Activated CD4-positive, alpha-beta T cell treated with anti-CD3 and anti-CD28 coated beads, Interleukin-2, amount 50 U/mL, for 4 hours (primary cell): ENCODE results near the gene GIPR.
"Not testable (repeated sequence)": the region's sequence is repeated elsewhere in the genome, so short reads cannot be mapped to it uniquely, and the experiment has no call there.

Source experiments
- DNase-seq, 2 experiments: peaks; one replicate each; pipeline ENCODE4 v3.0.0-alpha.2; 2020

Gene GIPR

GRCh38 chr19:45692187-45693105 lies 24.4 kb downstream of the GIPR start, which contains the start of gene QPCTL:
TSS of gene QPCTL (plus strand) at chr19:45692666. CDS start at chr19:45692704, 38 bp downstream.
- DNase-seq: peak; percentile 96 to 97

GRCh38 chr19:45693106-45693788 lies 25.2 kb downstream of the GIPR start:
- peak; percentile 69 to 73 for DNase-seq

- no peak for DNase-seq
These were observed 33.7 kb downstream of the GIPR start for GRCh38 chr19:45701676-45702075.

- DNase-seq: no peak
These were observed 37.1 kb downstream of the GIPR start for GRCh38 chr19:45705115-45705514.

- DNase-seq: no peak
These were observed 37.8 kb downstream of the GIPR start for GRCh38 chr19:45705710-45706415.

GRCh38 chr19:45710356-45711130 lies 42.5 kb downstream of the GIPR start:
- DNase-seq: no peak

GRCh38 chr19:45711851-45712698 lies 44.1 kb downstream of the GIPR start:
- DNase-seq: no peak

- no peak for DNase-seq
These were observed 44.7 kb downstream of the GIPR start for GRCh38 chr19:45712699-45713067.

GRCh38 chr19:45713141-45713540 lies 45.1 kb downstream of the GIPR start:
- no peak for DNase-seq

- DNase-seq: no peak
These were observed 47.1 kb downstream of the GIPR start for GRCh38 chr19:45715139-45715538.

- peak in 1 of 2 experiments; percentile 5 for DNase-seq
These were observed 48.5 kb downstream of the GIPR start for GRCh38 chr19:45716359-45717130.

- DNase-seq: peak; percentile 95 to 96
These were observed 49.3 kb downstream of the GIPR start for GRCh38 chr19:45717131-45717982.

- no peak for DNase-seq
These were observed 50.1 kb downstream of the GIPR start for GRCh38 chr19:45717983-45718650.

GRCh38 chr19:45720065-45720464 lies 52.0 kb downstream of the GIPR start:
- not testable (repeated sequence) for DNase-seq

GRCh38 chr19:45728683-45729082 lies 60.7 kb downstream of the GIPR start:
- not testable (repeated sequence) for DNase-seq

- DNase-seq: no peak
These were observed 61.8 kb downstream of the GIPR start for GRCh38 chr19:45729800-45730290.

GRCh38 chr19:45730368-45731288 lies 62.6 kb downstream of the GIPR start, which contains the start of gene FBXO46:
TSS of gene FBXO46 (minus strand) at chr19:45730896. CDS start at chr19:45713495, 17,401 bp downstream.
- peak; percentile 92 to 94 for DNase-seq
